ENCODE measurements around the gene TAP1.
"Not testable (repeated sequence)": the region's sequence is repeated elsewhere in the genome, so short reads cannot be mapped to it uniquely, and the experiment has no call there.

The TAP1 gene, protein sequence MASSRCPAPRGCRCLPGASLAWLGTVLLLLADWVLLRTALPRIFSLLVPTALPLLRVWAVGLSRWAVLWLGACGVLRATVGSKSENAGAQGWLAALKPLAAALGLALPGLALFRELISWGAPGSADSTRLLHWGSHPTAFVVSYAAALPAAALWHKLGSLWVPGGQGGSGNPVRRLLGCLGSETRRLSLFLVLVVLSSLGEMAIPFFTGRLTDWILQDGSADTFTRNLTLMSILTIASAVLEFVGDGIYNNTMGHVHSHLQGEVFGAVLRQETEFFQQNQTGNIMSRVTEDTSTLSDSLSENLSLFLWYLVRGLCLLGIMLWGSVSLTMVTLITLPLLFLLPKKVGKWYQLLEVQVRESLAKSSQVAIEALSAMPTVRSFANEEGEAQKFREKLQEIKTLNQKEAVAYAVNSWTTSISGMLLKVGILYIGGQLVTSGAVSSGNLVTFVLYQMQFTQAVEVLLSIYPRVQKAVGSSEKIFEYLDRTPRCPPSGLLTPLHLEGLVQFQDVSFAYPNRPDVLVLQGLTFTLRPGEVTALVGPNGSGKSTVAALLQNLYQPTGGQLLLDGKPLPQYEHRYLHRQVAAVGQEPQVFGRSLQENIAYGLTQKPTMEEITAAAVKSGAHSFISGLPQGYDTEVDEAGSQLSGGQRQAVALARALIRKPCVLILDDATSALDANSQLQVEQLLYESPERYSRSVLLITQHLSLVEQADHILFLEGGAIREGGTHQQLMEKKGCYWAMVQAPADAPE

DNA sequence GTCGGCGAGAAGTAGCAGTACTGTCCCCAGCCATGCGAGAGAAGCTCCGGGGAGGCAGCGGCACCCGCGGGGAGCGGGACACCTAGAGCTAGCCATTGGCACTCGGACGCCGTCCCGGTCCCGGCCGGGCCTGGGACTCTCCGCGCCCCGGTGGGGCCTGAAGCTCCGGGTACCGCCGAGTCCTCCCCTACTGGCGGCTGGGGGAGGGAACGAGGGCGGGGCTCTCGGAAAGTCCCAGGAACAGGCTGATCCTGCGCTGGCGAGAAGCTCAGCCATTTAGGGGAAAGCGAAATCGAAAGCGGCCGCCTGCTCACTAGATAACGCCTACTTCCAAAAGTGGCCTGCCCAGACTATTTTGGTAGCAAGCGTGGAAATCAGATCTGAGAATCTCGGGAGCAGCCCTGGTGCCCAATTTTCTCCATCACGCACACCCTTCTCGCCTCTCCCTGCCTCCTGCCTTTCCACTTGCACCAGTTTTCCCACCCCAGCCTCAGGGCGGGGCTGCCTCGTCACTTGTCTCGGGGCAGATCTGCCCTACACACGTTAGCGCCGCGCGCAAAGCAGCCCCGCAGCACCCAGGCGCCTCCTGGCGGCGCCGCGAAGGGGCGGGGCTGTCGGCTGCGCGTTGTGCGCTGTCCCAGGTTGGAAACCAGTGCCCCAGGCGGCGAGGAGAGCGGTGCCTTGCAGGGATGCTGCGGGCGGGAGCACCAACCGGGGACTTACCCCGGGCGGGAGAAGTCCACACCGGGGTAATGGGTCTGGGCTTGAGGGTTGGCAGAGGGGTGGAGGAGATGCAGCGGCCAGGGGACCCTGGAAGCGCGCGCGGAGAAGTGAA lies at the start of gene TAP1, which contains the start of gene PSMB9:
Gene TAP1 (minus strand): TSS at position 164 of the 835 bp plus-strand sequence. CDS start 68 bp downstream, at position 96.
Gene PSMB9 (plus strand): TSS at position 652 of the 835 bp plus-strand sequence. CDS start 38 bp downstream, at position 690.
- in situ Hi-C loops (cut with MboI; ENCODE audit: low sequenced_read_pairs), result no loop called here

DNA sequence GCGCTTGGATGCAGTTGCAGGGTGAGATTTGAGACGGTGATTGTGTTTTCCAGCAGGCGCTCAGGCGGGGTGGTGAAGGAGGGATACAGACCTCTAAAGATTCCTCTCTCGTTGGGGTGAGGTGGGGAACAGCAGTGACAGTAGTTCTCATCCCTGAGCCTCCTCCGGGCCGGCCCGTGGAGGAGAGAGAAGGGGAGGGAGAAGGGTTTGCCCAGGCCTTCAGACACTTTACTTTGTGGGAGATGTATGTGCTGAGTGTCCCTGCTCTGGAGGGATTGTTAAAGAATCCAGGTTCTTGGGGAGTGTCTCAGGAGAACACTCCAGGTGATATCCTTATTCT lies 41.5 kb upstream of the TAP1 start:
- in situ Hi-C loops (cut with MboI; ENCODE audit: low sequenced_read_pairs), result loop anchor here (25.0 kb wide), 1 partner anchor 92 kb away; no protein-coding TSS in a partner anchor

DNA sequence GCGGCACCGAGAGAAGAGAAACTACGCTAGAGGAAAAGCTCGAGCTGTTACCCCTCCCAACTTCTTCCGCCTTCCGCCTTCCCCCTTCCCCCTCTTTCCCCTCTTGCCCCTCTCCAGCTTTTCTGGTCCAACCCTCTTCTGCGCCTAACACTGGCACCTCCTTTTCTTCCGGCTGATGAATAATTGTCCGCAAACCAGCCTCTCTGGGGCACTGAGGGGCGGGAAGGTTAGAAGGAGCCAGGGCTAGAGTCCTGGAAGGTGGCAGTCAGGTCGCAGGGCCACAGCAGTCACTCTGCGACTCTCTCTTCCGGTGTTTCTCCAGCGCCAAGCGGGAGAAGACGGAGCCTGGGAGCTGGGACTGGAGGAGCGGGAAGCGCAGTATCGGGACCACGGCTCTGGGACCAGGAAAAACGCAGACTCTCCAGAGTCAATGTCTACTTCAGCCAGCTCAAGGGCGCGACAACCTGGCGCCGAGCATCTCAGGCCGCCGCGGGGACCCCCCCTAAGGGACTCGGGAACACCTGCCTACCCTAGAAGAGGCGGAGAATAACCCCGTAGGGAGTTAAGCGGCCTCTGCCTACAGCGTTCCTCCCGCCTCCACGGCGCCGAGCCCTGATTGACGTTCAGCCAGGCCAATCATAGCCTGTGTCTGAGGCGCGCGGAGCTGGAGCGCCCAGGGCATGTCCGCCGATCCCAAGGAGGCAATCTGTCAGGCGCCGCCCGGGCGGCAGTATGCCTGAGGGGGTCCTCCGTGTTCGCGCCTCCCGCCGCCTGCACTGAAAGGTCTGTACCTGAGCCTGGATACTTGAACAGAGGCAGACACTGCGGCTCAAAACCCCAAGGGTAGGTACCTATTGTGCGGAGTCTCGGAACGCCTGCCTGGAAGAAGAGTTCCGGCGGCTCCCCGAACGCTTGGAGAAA lies 40.8 kb upstream of the TAP1 start:
- in situ Hi-C loops (cut with MboI; ENCODE audit: low sequenced_read_pairs), result loop anchor here (25.0 kb wide), 1 partner anchor 93 kb away; no protein-coding TSS in a partner anchor

DNA sequence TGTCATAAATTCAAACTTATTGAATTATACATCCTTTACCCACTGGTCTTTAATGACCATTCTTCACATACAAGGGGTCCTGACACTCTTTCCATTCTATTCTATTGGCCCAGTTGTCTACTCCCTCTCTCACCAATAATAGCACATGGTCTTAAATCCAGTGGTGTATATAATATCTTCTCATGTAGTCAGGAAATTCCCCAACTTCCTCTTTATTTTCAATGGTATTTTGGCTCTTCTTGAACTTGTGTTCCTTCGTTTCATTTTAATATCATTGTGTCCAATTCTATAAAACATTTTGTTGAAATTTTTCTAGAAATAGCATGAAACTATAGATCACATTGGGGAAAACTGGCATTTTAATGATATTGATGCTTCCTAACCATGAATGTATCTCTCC lies 37.3 kb upstream of the TAP1 start:
- in situ Hi-C loops (cut with MboI; ENCODE audit: low sequenced_read_pairs), result loop anchor here (25.0 kb wide), 1 partner anchor 96 kb away; no protein-coding TSS in a partner anchor

DNA sequence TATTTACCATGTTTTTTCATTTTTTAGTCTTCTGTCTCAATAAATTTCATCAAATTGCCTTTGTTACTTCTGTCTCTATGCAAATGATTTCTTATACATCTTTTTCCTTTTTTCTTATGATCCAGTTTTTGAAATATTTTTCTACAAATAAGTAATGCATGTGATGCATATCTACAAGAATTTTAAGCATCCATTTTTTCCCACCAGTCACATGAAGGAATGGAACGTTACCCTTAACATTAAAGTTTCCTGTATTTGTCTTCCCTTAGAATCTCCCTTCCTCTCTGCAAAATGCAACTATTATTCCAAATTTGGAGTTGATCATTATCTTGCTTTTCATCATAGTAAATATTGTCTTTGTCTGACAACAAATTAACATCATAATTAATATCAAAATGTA lies 36.0 kb upstream of the TAP1 start:
- in situ Hi-C loops (cut with MboI; ENCODE audit: low sequenced_read_pairs), result loop anchor here (25.0 kb wide), 1 partner anchor 98 kb away; no protein-coding TSS in a partner anchor

DNA sequence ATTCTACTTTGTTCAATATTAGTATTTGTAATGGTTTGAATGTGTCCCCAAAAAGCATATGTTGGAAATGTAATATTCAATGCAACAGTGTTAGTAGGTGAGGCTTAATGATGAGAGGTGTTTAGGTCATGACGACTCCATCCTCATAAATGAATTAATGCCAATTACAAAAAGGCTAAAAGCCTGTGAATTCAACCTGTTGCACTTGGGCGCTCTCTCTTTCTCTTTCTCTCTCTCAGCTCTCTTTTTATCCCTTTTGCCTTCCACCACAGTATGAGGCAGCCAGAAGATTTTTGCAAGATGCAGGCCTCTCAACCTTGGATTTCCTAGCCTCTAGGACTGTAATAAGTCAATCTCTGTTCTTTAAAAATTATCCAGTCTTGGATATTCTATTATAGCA lies 35.1 kb upstream of the TAP1 start:
- in situ Hi-C loops (cut with MboI; ENCODE audit: low sequenced_read_pairs), result loop anchor here (25.0 kb wide), 1 partner anchor 99 kb away; no protein-coding TSS in a partner anchor

DNA sequence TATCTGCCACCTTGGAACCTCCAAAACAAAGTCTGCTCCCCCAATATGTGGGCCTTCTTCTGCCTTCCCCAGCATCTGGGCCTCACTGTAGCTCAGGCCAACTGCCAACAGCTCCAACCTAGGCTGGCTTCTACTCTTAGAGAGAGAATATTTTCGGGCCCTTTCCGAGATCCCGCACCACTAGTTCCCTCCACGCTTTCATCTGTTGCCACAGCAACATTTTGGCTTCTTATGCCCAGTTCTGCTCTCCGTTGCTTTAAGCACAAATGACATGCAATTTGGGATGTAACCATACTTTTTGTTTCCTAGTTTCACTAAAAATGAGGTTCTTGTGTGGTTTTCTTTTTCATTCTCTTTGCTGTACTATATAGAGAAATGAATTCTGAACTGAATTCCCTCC lies 34.1 kb upstream of the TAP1 start:
- in situ Hi-C loops (cut with MboI; ENCODE audit: low sequenced_read_pairs), result loop anchor here (25.0 kb wide), 1 partner anchor 100 kb away; no protein-coding TSS in a partner anchor

DNA sequence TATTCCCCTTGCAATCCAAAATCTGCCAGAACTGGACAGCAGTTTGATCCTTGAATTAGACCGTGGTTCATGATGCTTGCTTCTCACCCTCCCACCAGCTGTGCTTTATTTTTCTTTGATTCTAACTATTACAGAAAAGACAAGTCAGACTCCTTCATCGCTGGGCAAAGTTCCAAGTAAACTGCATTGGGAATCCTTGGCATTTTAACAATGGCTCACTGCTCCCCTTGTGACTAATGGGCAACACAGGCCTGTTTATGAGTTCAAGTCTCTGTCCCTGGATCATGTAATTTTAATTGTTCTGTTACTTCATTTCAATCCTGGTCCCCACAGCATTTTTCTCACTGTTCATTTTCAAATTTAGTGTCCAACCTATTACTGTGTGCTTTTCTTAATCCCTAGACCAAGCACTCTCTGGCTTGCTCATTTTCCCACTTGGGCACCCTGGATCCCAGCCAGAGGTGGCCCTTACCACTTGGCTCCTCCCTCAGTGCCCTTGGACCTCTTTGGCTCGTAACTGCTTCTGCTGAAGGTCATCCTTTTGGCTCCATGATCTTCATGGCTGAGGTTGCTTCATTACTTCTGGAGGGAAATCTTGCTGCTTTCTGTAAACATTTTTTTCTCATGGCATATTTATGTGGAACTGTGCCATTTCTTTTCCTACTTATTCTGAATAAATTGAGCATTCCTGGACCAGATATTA lies 33.3 kb upstream of the TAP1 start:
- in situ Hi-C loops (cut with MboI; ENCODE audit: low sequenced_read_pairs), result loop anchor here (25.0 kb wide), 1 partner anchor 100 kb away; no protein-coding TSS in a partner anchor

DNA sequence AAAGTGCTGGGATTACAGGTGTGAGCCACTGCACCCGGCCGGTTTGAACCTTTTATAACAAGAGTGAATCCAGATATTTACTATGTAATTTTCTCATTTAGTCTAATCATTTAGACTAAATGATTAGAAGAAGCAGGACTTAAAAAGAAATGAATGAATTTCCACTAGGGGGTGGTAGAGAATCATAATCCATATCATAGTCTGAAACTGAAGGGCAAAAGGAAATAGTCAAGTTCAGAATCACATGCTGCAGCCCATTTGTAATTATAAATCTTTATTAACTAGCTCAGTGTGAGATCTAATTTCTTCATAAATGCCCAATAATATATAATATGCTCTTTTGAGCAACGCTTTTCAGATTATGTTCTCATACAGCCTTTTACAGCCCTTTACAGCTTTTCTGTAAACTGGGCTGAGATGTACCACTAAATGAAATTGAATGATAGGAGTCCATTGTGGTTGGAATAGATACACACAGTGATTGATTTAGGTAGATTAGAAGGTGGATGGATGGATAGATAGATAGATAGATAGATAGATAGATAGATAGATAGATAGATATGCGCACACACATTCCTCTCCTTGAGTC lies 32.3 kb upstream of the TAP1 start:
- in situ Hi-C loops (cut with MboI; ENCODE audit: low sequenced_read_pairs), result loop anchor here (25.0 kb wide), 1 partner anchor 102 kb away; no protein-coding TSS in a partner anchor

DNA sequence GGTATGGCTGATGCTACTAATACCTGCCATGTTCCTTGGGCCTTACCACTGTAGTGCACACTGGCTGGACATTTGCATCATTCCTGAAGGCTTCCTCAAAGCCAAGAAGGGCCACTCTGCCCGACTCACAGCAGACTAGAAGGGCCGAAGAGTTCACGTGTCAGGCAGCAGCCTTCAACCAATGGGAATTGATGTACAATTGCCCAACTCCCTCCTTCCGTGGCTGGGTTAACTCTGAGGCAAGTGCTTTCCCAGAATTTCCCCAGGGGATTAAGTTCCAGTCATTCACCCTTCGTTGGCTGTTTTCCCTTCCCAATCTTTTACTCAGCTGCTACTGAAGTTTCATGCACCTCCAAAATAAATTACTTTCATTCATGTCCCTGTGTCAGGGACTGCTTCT lies 30.3 kb upstream of the TAP1 start:
- in situ Hi-C loops (cut with MboI; ENCODE audit: low sequenced_read_pairs), result loop anchor here (25.0 kb wide), 1 partner anchor 104 kb away; no protein-coding TSS in a partner anchor

DNA sequence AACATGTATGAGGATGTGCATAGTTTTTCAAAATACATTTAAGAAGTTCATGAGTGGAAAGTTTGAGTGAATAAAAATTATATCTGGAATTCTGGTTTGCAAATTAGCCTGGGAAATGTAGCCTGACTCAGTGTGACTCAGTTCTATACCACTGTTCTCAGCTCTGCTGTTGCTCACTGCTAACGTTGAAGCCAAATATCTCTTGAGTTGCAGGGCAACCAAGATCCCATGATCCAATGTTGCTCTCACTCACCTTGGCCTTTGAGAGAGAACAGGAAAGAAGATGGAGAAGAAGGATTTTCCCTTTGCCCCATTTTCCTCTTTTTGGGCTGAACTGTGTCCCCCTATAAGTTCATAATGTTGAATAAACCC lies 29.4 kb upstream of the TAP1 start:
- in situ Hi-C loops (cut with MboI; ENCODE audit: low sequenced_read_pairs), result loop anchor here (25.0 kb wide), 1 partner anchor 104 kb away; no protein-coding TSS in a partner anchor

DNA sequence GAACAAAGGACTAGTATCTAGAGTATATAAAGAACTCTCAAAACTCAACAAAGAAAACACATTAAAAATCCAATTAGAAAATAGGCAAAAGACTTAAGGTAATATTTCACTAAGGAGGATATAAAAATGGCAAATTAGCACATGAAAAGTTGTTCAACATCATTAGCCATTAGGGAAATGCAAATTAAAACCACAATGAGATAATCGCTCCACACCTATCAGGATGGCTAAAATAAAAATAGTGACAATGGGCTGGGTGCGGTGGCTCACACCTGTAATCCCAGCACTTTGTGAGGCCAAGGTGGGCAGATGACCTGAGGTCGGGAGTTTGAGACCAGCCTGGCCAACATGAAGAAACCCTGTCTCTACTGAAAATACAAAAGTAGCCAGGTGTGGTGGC lies 27.5 kb upstream of the TAP1 start:
- in situ Hi-C loops (cut with MboI; ENCODE audit: low sequenced_read_pairs), result loop anchor here (25.0 kb wide), 1 partner anchor 106 kb away; no protein-coding TSS in a partner anchor

DNA sequence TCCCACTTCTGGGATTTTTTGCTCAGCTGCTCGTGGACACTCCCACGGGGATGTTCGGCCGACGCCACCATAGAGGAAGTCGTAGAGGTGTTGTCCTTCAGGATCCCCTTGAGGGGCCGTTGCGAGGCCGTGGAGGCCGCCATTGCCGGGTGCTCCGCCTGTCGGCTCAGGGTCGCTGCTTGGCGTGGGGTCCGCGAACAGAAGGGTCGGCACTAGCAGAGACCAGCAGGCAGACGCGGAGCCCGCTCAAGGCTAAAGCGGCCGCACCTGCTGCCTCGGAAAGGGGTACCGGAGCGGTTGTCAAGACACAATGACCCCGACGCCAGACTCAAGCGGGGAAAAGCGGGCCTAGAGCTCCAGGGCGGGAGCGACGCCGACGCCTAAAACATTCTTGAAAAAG lies 26.2 kb upstream of the TAP1 start:
- in situ Hi-C loops (cut with MboI; ENCODE audit: low sequenced_read_pairs), result loop anchor here (25.0 kb wide), 1 partner anchor 108 kb away; no protein-coding TSS in a partner anchor

DNA sequence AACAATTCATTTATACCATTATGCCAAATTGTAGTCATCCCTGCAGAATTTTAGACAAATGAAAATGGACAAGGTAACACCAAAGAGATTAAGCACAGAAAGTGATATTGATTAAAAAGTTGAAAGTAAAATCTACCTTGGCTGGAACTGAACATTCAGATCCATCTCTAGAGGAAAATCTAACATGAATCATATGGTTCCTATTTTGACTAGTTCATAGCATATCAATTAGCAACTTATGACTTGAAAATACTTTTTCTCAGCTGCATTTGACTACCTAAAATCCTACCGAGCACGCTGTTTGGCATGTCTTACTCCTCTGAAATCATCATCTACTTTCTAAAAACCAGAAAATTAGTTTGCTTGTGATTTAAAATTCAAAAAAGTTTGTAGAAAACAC lies 23.1 kb upstream of the TAP1 start:
- in situ Hi-C loops (cut with MboI; ENCODE audit: low sequenced_read_pairs), result loop anchor here (25.0 kb wide), 1 partner anchor 111 kb away; no protein-coding TSS in a partner anchor

DNA sequence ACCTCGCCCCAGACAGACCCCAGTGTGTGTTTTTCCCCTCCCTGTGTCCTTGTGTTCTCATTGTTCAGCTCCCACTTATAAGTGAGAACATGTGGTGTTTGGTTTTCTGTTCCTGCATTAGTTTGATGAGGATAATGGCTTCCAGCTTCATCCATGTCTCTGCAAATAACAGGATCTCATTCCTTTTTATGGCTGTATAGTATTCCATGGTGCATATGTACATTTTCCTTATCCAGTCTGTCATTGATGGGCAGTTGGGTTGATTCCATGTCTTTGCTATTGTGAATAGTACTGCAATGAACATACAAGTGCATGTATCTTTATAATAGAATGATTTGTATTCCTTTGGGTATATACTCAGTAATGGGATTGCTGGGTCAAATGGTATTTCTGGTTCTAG lies 20.4 kb upstream of the TAP1 start:
- in situ Hi-C loops (cut with MboI; ENCODE audit: low sequenced_read_pairs), result not testable (repeated sequence)

DNA sequence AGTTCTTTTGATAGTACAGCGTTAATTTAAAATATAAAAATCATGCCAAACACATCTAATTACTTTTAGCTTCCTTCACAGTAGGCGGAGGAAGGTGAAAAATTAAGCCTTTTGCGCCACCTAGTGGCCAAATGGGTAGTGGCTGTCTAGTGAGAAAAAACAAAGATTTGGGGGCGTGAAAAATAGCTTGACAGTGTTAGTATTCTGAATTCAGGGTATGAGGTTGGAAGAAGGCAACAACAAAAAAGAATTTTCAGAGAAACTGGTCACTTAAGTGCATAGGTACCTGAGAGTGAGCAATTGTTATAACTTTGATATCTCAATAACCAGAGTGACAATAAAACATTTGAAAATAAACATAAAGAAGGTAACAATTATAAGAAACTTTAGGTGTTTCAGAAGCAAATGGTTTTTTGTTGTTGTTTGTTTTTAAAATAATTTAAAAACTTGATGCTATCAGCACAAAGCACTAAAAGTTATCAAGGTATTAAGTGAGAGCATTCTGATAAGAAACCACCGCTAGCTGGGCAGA lies 14.8 kb upstream of the TAP1 start:
- in situ Hi-C loops (cut with MboI; ENCODE audit: low sequenced_read_pairs), result no loop called here

DNA sequence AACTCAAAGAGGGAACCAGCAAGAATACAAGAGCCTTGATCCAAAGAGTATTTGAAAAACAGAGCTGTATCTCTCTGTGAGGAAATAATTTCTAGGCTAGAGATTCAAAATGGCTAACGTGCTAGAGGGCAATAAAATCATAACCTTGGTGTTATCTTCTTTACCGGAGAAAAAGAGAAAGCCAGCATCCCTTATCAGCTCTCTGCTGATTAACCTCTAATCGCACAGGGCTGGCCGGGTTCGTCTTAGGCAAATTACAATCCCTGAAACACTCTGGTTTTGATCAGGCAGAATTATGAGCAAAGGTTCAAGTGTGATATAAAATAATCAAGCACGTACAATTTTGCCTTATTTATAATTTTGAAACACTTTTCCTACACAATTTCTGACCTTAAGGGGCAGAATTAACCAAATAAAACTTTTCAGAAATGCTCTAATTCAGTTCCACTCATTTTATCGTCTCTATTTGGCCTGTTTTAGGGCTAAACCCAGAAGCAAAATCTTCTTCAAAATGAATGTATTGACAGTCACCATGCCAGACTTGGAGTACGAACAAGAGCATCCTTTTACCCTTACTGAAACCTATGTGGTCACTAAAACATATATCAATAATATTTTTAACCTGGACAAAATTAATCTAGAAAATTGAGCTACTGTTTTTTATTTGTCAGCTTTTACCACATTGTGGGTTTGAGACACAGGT lies 14.2 kb upstream of the TAP1 start:
- in situ Hi-C loops (cut with MboI; ENCODE audit: low sequenced_read_pairs), result no loop called here

Measured in HL-60/S4 treated with retinoic acid at 250 ng/mL for 4 days and 3 days (cell line).